ENCODE results near the gene ZNF431.
"Not testable (repeated sequence)": the region's sequence is repeated elsewhere in the genome, so short reads cannot be mapped to it uniquely, and the experiment has no call there.

ZNF431 gene

DNA sequence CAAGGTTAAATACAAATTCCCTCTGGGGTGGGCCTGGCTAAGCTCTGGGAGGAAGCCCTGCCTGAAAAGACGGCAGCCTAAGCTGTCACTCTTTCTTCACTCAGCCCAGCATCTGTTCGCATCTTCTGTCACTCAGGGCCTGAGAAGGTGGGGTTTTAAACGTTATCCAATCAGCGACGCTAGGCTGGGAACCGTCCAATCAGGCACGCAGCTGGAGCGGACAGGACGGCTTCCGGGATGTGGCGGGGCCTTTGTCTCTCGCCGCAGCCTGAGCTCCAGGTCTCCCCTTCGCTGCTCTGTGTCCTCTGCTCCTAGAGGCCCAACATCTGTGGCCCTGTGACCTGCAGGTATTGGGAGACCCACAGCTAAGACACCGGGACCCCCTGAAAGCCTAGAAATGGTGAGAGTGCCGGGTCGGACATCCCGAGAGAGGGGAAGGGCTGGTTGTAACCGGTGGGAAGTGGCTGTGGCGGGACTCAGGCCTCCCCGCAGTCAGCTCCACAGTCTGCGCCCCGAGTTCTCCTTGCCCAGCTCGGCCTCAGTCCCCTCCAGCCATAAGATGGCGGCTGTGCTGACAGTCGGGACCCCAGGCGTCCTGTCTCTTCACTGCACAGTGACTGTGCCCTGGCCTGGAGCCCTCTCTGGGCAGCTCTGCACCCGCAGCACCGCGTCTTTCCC, at the start of gene ZNF431:
Gene ZNF431, plus strand, starts transcription at position 254 of the 678 bp plus-strand sequence. Its CDS starts 144 bp downstream, at position 398.
- in situ Hi-C loops (cut with MboI; ENCODE audit: low sequenced_read_pairs): no loop called here

DNA sequence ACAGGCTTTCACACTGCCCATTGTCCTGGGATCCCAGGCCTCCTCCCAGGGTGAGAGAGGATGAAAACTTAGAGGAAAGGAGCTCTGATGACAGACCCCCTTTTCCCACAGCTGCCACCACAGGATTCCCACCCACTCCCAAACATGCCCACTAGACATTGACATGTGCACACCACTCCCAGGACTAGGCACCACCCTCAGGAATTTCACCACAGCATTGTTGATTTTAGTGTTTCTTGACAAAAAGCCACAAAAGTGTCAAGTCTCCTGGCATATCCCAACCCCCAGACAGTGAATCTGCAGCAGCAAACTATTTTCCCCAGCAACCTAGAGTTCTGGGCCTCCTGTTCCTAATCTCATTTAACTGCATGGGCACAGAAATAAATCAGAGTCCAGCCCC, 49.7 kb upstream of the ZNF431 start:
- in situ Hi-C loops (cut with MboI; ENCODE audit: low sequenced_read_pairs): no loop called here

DNA sequence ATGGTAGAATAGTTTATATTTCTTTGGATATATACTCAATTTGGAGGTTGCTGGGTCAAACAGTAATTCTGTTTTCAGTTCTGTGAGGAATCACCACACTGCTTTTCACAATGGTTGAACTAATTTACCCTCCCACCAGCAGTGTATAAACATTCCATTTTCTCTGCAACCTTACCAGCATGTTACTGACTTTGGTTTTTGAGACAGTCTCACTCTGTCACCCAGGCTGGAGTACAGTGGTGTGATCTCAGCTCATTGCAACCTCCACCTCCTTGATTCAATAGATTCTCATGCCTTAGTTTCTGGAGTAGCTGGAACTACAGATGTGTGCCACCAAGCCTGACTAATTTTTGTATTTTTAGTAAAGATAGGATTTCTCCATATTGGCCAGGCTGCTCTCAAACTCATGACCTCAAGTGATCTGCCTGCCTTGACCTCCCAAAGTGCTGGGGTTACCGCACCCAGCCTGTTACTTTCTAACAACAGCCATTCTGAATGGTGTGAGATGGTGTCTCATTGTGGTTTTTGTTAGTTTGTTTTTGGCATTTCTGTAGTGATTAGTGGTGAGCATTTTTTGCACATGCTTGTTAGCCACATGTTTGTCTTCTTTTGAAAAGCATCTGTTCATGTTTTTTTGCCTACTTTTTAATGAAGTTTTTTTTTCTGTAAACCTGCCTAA, 47.4 kb upstream of the ZNF431 start:
- in situ Hi-C loops (cut with MboI; ENCODE audit: low sequenced_read_pairs): no loop called here

DNA sequence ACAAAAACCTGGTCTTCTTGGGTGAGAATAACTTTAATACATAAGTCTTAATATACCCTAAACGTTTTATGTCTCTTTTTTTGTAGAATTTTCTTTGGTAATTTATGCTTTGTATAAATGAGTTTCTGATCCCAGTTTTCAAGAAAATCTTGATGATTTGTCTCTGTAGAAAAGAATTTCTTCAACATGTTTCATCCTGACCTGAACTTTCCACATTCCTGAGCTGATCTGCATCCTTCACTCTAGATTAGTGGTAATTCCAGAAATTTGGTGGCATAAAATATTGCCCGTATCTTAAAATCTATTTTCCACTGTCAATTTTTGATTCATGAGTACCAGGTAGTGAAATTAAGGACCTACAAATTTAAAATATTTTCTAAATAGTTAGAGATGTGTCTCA, 43.5 kb upstream of the ZNF431 start:
- in situ Hi-C loops (cut with MboI; ENCODE audit: low sequenced_read_pairs): no loop called here

DNA sequence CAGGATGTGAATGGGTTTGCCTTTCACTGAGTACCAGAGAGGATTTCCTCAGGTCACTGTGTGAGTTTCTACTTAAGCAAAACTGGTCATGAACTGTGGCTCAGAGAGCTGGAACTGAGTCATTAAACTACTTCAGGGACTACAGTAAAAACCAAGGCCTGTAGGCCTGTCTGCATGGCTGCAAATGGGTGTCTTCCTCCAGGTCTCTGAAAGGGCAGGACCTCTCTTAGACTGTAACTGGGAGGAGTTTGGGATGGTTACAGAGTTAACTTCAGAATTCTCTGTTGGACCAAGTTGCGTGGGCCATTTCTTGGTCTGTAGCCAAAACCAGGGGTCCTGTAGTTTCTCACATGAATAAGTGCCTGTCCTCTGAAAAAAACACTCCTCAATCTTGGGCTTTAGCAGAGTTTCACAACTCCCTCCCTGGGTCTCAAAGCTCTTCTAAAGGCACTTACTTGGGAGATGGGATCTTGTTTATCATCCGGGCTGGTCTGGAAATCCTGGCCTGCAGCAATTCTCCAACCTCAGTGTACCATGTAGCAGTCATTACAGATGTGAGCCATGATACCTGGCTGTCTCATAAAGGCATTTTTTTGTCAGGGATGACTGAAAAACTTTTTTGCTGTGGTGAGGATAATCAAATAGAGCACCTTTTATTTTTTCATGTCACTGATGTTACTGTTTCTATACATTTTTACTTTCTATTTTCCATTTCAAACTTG, 40.2 kb upstream of the ZNF431 start:
- in situ Hi-C loops (cut with MboI; ENCODE audit: low sequenced_read_pairs): no loop called here

DNA sequence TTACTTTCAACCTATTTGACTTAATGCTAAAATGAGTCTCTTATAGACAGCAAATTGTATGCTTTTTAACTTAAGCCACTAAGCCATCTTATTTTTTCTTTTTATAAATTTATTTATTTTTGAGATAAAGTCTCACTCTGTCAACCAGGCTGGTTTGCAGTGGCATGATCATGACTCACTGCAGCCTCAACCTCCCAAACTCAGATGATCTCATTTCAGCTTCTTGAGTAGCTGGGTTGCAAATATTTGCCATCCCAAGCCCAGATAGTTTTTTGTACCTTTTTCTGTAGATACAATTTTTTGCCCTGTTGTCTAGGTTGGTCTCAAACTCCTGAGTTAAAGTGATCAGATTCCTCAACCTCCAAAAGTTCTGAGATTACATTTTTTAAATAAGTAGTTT, 32.7 kb upstream of the ZNF431 start:
- in situ Hi-C loops (cut with MboI; ENCODE audit: low sequenced_read_pairs): no loop called here

DNA sequence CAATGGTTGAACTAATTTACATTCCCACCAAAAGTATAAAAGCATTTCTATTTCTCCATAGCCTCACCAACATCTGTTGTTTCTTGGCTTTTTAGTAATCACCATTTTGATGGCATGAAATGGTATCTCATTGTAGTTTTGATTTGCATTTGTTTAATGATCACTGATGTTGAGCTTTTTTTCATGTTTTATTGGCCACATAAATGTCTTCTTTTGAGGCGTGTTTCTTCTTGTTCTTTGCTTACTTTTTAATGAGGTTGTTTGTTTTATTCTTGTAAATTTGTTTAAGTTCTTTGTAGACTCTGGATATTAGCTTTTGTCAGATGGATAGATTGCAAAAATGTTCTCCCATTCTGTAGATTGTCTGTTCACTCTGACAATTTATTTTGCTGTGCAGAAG, 31.7 kb upstream of the ZNF431 start:
- in situ Hi-C loops (cut with MboI; ENCODE audit: low sequenced_read_pairs): no loop called here

DNA sequence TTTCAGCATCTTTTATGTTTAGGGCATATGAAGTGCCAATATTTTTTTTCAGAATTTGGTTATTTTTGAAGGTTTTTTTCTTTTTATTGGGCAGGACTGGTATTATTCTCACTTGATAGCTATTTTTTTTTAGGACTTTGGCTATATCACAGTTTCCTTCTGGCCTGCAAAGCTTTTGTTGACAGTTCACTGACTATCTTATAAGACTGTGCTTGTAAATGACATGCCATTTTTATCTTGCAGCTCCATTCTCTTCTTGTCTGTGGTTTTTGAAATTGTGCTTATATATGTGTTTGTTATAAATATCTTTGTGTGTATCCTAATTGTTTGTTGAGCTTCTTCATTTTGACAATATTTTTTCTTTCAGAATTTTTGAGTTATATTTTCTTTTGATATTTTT, 26.4 kb upstream of the ZNF431 start:
- in situ Hi-C loops (cut with MboI; ENCODE audit: low sequenced_read_pairs): no loop called here

DNA sequence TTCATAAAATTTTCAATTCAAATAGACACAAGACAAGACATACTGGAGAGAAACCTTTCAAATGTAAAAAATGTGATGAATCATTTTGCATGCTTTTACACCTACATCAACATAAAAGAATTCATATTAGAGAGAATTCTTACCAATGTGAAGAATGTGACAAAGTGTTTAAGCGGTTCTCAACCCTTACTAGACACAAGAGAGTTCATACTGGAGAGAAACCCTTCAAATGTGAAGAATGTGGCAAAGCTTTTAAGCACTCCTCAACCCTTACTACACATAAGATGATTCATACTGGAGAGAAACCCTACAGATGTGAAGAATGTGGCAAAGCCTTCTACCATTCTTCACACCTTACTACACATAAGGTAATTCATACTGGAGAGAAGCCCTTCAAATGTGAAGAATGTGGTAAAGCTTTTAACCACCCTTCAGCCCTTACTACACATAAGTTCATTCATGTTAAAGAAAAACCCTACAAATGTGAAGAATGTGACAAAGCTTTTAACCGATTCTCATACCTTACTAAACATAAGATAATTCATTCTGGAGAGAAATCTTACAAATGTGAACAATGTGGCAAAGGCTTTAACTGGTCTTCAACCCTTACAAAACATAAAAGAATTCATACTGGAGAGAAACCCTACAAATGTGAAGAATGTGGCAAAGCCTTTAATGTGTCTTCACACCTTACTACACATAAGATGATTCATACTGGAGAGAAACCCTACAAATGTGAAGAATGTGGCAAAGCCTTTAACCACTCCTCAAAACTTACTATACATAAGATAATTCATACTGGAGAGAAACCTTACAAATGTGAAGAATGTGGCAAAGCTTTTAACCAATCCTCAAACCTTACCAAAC, 24.6 kb upstream of the ZNF431 start:
- in situ Hi-C loops (cut with MboI; ENCODE audit: low sequenced_read_pairs): no loop called here

DNA sequence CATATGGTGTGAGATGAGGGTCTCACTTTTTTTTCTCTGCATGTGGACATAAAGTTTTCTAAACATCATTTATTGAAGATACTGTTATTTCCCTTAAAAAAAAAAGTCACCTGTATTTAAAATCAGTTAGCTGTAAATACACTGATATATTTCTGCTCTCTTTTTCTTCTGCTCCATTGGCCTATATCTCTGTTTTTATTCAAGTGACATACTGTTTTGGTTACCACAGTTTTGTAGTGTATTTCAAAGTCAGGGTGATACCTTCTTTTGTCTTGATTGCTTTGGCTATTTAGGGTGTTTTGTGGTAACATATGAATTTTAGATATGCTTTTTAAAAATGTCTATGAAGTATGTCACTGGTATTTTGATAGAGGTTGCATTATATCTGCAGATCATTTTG, 15.8 kb upstream of the ZNF431 start:
- in situ Hi-C loops (cut with MboI; ENCODE audit: low sequenced_read_pairs): no loop called here

DNA sequence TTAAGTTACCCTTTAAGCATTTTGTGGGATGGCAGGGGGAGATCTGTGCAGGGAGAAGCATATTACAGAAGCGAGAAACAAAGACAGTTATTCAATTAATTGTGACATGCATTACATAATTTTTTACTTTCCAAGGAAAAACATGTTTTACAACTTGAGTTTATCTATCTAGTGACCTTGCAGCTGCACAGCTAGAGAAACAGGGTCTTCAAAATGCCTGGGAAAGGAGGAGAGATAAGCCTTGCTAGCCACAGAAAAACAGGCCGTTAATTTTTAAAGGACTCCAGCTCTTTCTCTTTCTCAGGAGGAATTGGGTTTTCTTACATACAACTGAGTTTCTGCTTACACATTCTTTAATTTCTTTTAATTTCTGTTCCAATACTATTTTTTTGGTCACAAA, 14.8 kb upstream of the ZNF431 start:
- in situ Hi-C loops (cut with MboI; ENCODE audit: low sequenced_read_pairs): no loop called here

DNA sequence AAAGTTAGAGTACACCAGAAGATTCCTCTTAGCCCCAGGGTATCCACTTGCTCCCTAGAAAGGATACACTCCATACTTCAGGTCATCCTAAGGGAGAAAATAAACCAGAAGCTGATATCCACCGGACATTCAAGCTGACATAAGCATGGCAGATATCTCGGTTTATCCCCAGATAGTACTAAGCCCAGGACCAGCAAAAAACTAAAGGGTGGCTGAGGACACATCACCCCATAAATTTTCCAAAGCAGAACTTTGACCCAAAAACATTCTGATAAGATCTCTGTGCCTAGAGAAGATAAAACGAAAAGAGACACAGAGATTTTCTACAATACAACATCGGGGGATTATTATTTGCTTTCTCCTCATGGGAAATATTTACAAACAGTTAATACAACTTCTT, 13.9 kb upstream of the ZNF431 start:
- in situ Hi-C loops (cut with MboI; ENCODE audit: low sequenced_read_pairs): no loop called here

DNA sequence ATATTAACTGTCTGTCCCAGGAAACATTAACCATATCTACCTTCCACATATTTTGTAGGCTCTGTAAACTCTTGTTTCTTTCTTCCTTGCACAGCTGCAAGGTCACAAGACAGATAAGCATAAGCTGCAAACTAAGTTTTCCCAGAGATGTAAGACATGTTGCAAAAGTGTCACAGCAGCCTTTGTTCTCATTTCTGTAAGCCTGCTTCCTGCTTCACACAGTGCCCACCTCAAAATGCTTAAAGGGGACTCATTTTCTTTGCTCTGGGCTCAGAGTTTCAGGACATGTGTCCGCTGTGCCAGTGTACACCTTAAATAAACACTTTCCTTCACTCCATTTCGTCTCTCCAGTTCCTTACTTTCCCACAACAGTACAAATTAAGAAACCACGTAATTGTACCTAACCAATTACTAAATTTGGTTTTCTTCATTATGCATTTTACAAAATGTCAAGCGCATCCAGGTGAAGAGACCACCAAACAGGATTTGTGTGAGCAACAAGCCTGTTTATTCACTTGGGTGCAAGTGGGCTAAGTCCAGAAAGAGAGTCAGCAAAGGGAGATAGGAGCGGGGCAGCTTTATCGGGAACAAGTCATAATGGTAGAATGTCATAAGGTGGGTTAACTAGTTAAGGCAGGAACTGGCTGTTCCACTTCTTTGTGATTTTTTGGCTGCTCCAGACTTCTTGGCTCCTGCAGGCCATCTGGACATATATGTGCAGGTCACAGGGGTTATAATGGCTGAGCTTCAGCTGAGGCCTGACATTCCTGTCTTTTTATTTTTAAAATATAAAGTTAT, 12.7 kb upstream of the ZNF431 start:
- in situ Hi-C loops (cut with MboI; ENCODE audit: low sequenced_read_pairs): no loop called here

DNA sequence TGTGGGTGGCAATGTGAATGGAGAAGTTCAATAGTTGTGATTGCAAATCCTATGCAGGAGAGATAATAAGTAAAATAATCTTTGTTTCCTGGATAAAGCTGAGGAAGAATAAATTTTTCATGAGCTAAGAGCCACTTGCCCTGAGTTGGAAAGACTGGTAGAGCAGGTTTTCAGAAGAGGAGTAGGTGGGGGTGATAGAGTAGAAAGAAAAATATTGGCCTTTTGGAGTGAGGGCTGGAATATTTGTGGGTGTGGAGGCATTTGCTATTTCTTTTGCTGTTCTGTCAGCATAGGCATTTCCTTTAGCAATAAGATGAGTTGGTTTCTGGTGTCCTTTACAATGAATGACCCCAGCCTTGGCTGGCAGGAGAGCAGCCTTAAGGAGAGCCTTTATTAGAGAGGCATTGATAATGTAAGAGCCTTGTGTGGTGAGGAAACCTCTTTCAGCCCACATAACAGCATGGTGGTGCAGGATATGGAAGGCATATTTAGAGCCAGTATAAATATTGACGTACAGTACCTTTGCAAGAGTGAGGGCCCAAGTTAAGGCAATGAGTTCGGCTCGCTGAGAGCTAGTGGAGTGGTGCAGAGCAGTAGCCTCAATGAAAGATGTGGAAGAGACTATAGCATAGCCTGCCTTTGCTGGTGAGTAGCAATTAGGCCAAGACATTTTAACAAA, 11.6 kb upstream of the ZNF431 start:
- in situ Hi-C loops (cut with MboI; ENCODE audit: low sequenced_read_pairs): no loop called here

DNA sequence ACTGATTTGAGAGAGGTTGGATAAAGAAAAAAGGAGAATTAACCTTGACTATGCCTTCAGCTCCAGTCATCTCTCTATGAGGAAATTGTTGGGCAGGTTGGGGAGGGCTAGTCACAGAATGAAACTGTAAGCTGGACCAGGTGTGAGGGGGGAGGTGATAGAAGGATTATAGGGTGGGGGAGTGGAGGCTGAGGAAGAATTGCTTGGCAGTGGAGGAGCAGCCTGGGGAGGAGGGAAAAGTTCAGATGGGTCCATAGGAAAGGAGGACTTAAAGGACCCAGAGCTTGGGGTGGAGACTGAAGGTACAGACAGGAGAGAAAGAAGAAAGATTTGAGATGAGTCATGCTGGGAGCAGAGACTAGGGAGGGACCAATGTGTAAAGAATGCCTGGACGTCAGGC, 8.2 kb upstream of the ZNF431 start:
- in situ Hi-C loops (cut with MboI; ENCODE audit: low sequenced_read_pairs): no loop called here

DNA sequence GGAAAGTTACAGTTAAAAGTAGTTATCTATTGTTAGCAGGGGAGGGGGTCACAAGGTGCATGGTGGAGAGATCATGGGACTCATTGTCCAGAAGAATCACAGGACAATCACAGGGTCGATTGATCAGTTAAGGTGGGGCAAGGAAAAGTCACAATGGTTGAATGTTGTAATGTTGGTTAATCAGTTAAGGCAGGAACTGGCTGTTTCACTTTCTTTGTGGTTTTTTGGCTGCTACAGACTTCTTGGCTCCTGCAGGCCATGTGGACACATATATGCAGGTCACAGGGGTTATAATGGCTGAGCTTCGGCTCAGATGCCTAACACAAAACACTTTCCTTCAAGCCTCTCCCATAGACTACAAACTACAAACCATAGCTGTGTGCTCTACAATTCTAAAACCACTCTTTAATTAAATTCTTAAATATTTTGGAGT, 6.9 kb upstream of the ZNF431 start:
- in situ Hi-C loops (cut with MboI; ENCODE audit: low sequenced_read_pairs): no loop called here

DNA sequence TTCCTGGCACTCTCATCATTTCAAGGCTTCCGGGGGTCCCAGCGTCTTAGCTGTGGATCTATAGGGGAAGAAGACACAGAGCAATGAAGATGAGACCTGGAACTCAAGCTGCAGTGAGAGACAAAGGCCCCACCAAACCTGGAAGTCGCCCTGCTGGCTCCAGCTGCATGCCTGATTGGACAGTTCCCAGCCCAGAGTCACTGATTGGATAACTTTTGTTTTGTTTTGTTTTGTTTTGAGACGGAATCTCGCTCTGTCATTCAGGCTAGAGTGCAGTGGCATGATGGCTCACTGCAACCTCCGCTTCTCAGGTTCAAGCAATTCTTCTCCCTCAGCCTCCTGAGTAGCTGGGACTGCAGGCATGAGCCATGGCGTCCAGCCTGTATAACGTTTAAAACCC, 6.4 kb upstream of the ZNF431 start:
- in situ Hi-C loops (cut with MboI; ENCODE audit: low sequenced_read_pairs): no loop called here

DNA sequence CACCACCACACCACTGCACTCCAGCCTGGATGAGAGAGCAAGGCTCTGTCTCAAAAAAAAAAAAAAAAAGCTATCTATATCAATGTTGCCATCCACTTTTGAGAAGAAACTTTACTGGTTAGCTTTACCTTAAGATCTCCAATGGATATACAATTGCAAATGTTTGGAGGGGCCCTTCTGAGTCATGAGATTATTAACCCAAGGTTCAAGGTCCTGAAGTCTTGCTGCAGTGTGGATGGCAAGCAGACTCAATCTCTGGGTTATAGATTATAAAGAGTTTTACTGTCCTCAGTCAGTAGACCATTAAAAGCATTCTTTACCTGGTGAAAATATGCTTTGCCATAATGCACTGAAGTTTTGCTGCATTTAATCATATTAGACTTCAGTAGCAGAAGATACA, 3.7 kb upstream of the ZNF431 start:
- in situ Hi-C loops (cut with MboI; ENCODE audit: low sequenced_read_pairs): no loop called here

DNA sequence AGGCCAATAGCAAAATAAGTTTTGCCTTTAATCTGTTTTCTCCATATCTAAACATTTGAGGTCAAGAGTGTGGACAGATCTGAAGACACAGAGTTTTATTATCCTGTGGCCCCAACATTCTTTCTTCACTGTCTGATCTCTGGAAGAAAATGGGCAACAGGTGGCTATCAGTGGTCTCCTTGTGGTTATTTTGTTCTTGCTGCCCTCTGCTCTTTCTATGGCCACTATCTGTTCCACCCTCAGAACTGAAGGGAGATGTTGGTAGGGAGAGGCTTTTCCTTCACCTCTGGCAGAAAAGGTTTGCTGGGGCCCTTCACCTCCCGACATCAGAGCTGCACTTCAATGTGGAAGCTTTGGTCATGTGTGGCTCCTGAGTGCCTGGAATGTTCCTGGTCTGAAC, 834 bp upstream of the ZNF431 start:
- in situ Hi-C loops (cut with MboI; ENCODE audit: low sequenced_read_pairs): not testable (repeated sequence)

DNA sequence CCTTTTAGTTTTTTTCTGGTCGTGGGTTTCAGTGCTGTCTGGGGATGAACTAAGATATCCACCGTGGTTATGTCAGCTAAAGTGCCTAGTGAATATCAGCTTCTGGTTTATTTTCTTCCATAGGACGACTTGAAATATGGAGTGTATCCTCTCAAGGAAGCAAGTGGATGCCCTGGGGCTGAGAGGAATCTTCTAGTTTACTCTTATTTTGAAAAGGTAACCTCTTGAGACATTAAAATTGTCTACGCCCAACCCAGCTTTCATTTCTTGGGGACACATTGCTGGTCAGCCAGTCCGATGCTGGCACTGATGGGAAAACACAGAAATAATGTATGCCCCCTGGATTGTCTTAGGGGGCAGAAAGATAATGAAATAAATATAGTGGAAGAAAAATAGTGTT, 1.6 kb downstream of the ZNF431 start:
- in situ Hi-C loops (cut with MboI; ENCODE audit: low sequenced_read_pairs): no loop called here

Measured in HL-60/S4 treated with phorbol 12-myristate 13-acetate at 8.2 ng/mL for 4 days and 3 days (cell line).